GM23338 (cell line): Measurements from ENCODE around the gene LCNL1. TPM values are rescaled to one million over a fixed set of nuclear protein-coding genes. Genes with fewer than 3 reads are reported as not detected.

Experiments
- ATAC-seq: fragments of 200-7000 bp; cut with Tn5 transposase; 3 replicates; pipeline ENCODE4 v1.9.1; 2020
- DNase-seq: peaks from one replicate; pipeline ENCODE4 v3.0.0-alpha.2; 2015; ENCODE audit warnings: low spot score
- H2AFZ ChIP-seq: fragments of 200-600 bp; sonication (generic); 2 replicates; pipeline ENCODE4 v1.8.0; 2016; ENCODE audit warnings: antibody characterized with exemption, mild to moderate bottlenecking, moderate library complexity
- H3F3A ChIP-seq: fragments of 200-600 bp; sonication (generic); replicated peaks from 2 replicates; pipeline ENCODE4 v1.8.0; 2017; ENCODE audit warnings: antibody characterized with exemption, mixed run types, low read depth
- H3K27ac ChIP-seq: fragments of 200-600 bp; sonication (generic); 2 replicates; pipeline ENCODE4 v1.6.1; 2016; ENCODE audit warnings: low read depth
- H3K27me3 ChIP-seq: fragments of 200-600 bp; sonication (generic); 2 replicates; pipeline ENCODE4 v1.8.0; 2016; ENCODE audit warnings: mild to moderate bottlenecking, mixed run types, moderate library complexity; ENCODE audit not compliant: insufficient read depth
- H3K36me3 ChIP-seq: fragments of 200-600 bp; sonication (generic); 2 replicates; pipeline ENCODE4 v1.8.0; 2016; ENCODE audit warnings: mild to moderate bottlenecking; ENCODE audit not compliant: insufficient read depth
- H3K4me1 ChIP-seq: fragments of 200-600 bp; sonication (generic); 2 replicates; pipeline ENCODE4 v1.8.0; 2016; ENCODE audit warnings: mild to moderate bottlenecking, moderate library complexity; ENCODE audit not compliant: insufficient read depth
- H3K4me2 ChIP-seq: fragments of 200-600 bp; sonication (generic); 2 replicates; pipeline ENCODE4 v1.7.1; 2017; ENCODE audit warnings: mixed run types
- H3K4me3 ChIP-seq: fragments of 200-600 bp; sonication (generic); 2 replicates; pipeline ENCODE4 v1.6.1; 2016; ENCODE audit warnings: mixed run types
- H3K79me2 ChIP-seq: fragments of 200-600 bp; sonication (generic); replicated peaks from 2 replicates; pipeline ENCODE4 v1.8.0; 2017; ENCODE audit warnings: mild to moderate bottlenecking; ENCODE audit not compliant: insufficient read depth
- H3K9me2 ChIP-seq: fragments of 200-600 bp; sonication (generic); 2 replicates; pipeline ENCODE4 v1.8.0; 2017; ENCODE audit not compliant: insufficient read depth
- H4K20me1 ChIP-seq: fragments of 200-600 bp; sonication (generic); replicated peaks from 2 replicates; pipeline ENCODE4 v1.8.0; 2017; ENCODE audit warnings: mild to moderate bottlenecking; ENCODE audit not compliant: insufficient read depth
- H3K27ac Mint-ChIP-seq: 2 replicates; pipeline ENCODE4 v1.8.0; 2020; ENCODE audit warnings: inconsistent platforms, mild to moderate bottlenecking, moderate library complexity, mixed read lengths
- H3K27me3 Mint-ChIP-seq: 3 replicates; pipeline ENCODE4 v1.8.0; 2022; ENCODE audit warnings: low read depth, mild to moderate bottlenecking, moderate library complexity, mixed read lengths, inconsistent platforms; ENCODE audit not compliant: insufficient read depth, poor library complexity
- H3K36me3 Mint-ChIP-seq: 3 replicates; pipeline ENCODE4 v1.8.0; 2021; ENCODE audit warnings: low read depth, mild to moderate bottlenecking, inconsistent platforms, moderate library complexity, mixed read lengths
- H3K4me1 Mint-ChIP-seq: 3 replicates; pipeline ENCODE4 v1.8.0; 2020; ENCODE audit warnings: mild to moderate bottlenecking, inconsistent platforms, mixed read lengths
- H3K4me3 Mint-ChIP-seq: 3 replicates; pipeline ENCODE4 v1.8.0; 2021; ENCODE audit warnings: moderate library complexity, mild to moderate bottlenecking, inconsistent platforms, mixed read lengths
- H3K9me3 Mint-ChIP-seq: 3 replicates; pipeline ENCODE4 v1.8.0; 2020; ENCODE audit warnings: moderate library complexity, mild to moderate bottlenecking, inconsistent platforms, mixed read lengths
- CREB1 ChIP-seq: fragments of 250-450 bp; sonication (Bioruptor Pico); IDR thresholded peaks from 2 replicates; pipeline ENCODE4 v1.5.0; 2020; ENCODE audit warnings: low read depth, mild to moderate bottlenecking, moderate library complexity
- ETS1 ChIP-seq: IDR thresholded peaks from 2 replicates; pipeline ENCODE4 v1.6.1; 2016; ENCODE audit warnings: antibody characterized with exemption
- EZH2 ChIP-seq: fragments of 200-600 bp; sonication (generic); IDR thresholded peaks from one replicate; pipeline ENCODE4 v1.8.0; 2017; ENCODE audit warnings: antibody characterized with exemption, mild to moderate bottlenecking, low read depth; ENCODE audit not compliant: unreplicated experiment
- EZH2phosphoT487 ChIP-seq: fragments of 200-600 bp; sonication (generic); IDR thresholded peaks from one replicate; pipeline ENCODE4 v1.8.1; 2018; ENCODE audit warnings: antibody characterized with exemption; ENCODE audit not compliant: unreplicated experiment
- NANOG ChIP-seq: IDR thresholded peaks from 2 replicates; pipeline ENCODE4 v1.6.1; 2016; ENCODE audit warnings: antibody characterized with exemption, borderline replicate concordance
- POLR2AphosphoS5 ChIP-seq: IDR thresholded peaks from 2 replicates; pipeline ENCODE4 v1.6.1; 2016; ENCODE audit warnings: antibody characterized with exemption, low read depth
- REST ChIP-seq: IDR thresholded peaks from one replicate; pipeline ENCODE4 v1.6.1; 2018; ENCODE audit warnings: antibody characterized with exemption; ENCODE audit not compliant: unreplicated experiment
- ZNF114 ChIP-seq: fragments of 250-450 bp; sonication (Bioruptor Pico); IDR thresholded peaks from 2 replicates; pipeline ENCODE4 v1.5.0; 2020; ENCODE audit warnings: mild to moderate bottlenecking, moderate library complexity
- ZNF331 ChIP-seq: fragments of 250-450 bp; sonication (Bioruptor Pico); IDR thresholded peaks from 2 replicates; pipeline ENCODE4 v1.5.0; 2020; ENCODE audit warnings: low read depth, mild to moderate bottlenecking, moderate library complexity
- ZNF462 ChIP-seq: fragments of 250-450 bp; sonication (Bioruptor Pico); IDR thresholded peaks from 2 replicates; pipeline ENCODE4 v1.5.0; 2020; ENCODE audit warnings: mild to moderate bottlenecking, moderate library complexity
- polyA plus RNA-seq: library from polyadenylated mRNA; unstranded; fragments of >200 nt; fragmentation: Nextera tagmentation; extraction: Ambion mirVana; gene quantifications from 2 replicates; pipeline ENCODE4 v1.2.1, GENCODE V29; 2016
- total RNA-seq: library from RNA; depleted of rRNA; stranded (reverse); fragments of >200 nt; shearing (Covaris generic); gene quantifications from 2 replicates; pipeline ENCODE4 v1.2.3, GENCODE V29; 2014

LCNL1 gene
- total and polyA plus RNA-seq, 2 experiments from 2014 or later, result 0.11 TPM; not detected in 1

GRCh38 chr9:136962163-136962562 lies 20.6 kb upstream of the LCNL1 start:
- ATAC-seq (no peak), DNase-seq (no peak)
- Mint-ChIP-seq H3K9me3 (no peaks in the 10 kb centered on the region; the same call in 2 of the 3 replicates), H3K27ac (no peak overlapping the region), H3K4me1 (peaks cover 9% of the 10 kb centered on the region), H3K36me3 (no peaks in the 10 kb centered on the region), H3K4me3 (no peak overlapping the region), H3K27me3 (peaks cover 7% of the 10 kb centered on the region)
- Histone ChIP-seq H3K4me2 (no peak overlapping the region), H3K27ac (no peak overlapping the region), H3K4me3 (no peak overlapping the region), H3K4me1 (peaks cover 9% of the 10 kb centered on the region), H3K9me2 (no peaks in the 10 kb centered on the region), H3F3A (no peaks in the 10 kb centered on the region), H3K36me3 (no peaks in the 10 kb centered on the region), H3K79me2 (no peaks in the 10 kb centered on the region), H2AFZ (no peak overlapping the region), H3K27me3 (no peaks in the 10 kb centered on the region), H4K20me1 (no peaks in the 10 kb centered on the region)
- no peak for TF ChIP-seq NANOG
- no peak for TF ChIP-seq EZH2

- ATAC-seq, result no peak
- H2AFZ ChIP-seq, result no peak overlapping the region
Measured at GRCh38 chr9:136962701-136963248, 20.0 kb upstream of the LCNL1 start.

More at GRCh38 chr9:136962701-136963248, 20.0 kb upstream of the LCNL1 start:
- Histone ChIP-seq H3K4me2 (no peak overlapping the region), H3K4me1 (peaks cover 9% of the 10 kb centered on the region), H3K27me3 (no peaks in the 10 kb centered on the region), H3K27ac (no peak overlapping the region), H3K9me2 (no peaks in the 10 kb centered on the region), H3K79me2 (no peaks in the 10 kb centered on the region), H4K20me1 (no peaks in the 10 kb centered on the region), H3K4me3 (no peak overlapping the region), H3K36me3 (no peaks in the 10 kb centered on the region), H3F3A (no peaks in the 10 kb centered on the region)
- Mint-ChIP-seq H3K9me3 (no peaks in the 10 kb centered on the region; the same call in 2 of the 3 replicates), H3K4me3 (no peak overlapping the region), H3K4me1 (peaks cover 9% of the 10 kb centered on the region), H3K27ac (peak overlapping the region; percentile 67; the same call in 1 of the 2 replicates), H3K36me3 (no peaks in the 10 kb centered on the region), H3K27me3 (peaks cover 7% of the 10 kb centered on the region)
- TF ChIP-seq NANOG, result no peak
- TF ChIP-seq ZNF462, result no peak
- no peak for TF ChIP-seq ZNF114
- no peak for TF ChIP-seq ZNF331
- TF ChIP-seq POLR2AphosphoS5, result no peak
- TF ChIP-seq CREB1 (CRISPR knock-in tag), result no peak
- TF ChIP-seq EZH2phosphoT487, result no peak
- TF ChIP-seq ETS1, result no peak
- no peak for TF ChIP-seq REST
- DNase-seq, result no peak
